Astrocyte (in vitro differentiated cells and primary cell): Measurements from ENCODE around the gene HOGA1.

Experiments
- EZH2 ChIP-seq: IDR thresholded peaks from 2 replicates; pipeline ENCODE4 v1.6.1; 2012; ENCODE audit warnings: mild to moderate bottlenecking, low read length, inconsistent platforms; ENCODE audit not compliant: insufficient read depth
- TF ChIP-seq, protein P1 (sequence below): IDR thresholded peaks from 2 replicates; pipeline ENCODE4 v1.5.1; 2011; ENCODE audit warnings: low read depth, mild to moderate bottlenecking, inconsistent platforms, low read length, moderate library complexity; ENCODE audit not compliant: insufficient read depth

DNA sequence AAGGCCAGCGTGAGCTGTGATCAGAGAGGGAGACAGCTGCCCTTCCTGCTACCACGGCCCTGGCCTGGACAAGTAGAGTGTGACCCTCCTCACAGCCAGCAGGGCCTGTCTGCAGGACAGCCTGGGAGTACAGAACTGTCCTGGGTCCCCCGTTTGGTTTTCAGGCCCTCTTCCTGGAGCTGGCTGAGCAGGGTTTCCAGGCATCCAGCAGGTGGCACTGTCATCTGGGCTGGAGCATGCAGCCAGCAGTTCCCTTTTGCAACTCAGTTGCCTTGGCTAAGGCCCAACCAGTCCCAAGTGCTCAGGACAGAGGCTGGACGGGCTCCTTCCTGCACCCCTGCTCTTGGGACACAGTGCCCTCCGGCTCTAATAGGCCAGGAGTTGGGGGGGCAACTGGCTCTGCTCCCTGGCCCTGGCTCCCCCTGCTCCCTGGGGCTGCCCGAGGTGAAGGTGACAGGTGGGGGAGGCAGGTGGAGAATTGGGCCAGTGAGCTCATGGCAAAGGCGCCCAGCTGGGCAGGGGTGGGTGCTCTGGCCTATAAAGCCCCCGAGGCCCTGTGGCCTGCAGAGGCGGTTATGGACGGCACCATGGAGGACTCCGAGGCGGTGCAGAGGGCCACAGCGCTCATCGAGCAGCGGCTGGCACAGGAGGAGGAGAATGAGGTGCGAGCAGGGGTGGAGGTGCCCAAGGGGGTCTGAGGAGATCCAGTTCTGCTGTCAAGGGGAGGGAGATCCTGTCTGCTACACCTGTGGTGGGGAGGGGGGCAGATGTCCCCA lies 11.8 kb upstream of the HOGA1 start, which contains the start of gene ANKRD2:
- TF ChIP-seq, protein P1, sequence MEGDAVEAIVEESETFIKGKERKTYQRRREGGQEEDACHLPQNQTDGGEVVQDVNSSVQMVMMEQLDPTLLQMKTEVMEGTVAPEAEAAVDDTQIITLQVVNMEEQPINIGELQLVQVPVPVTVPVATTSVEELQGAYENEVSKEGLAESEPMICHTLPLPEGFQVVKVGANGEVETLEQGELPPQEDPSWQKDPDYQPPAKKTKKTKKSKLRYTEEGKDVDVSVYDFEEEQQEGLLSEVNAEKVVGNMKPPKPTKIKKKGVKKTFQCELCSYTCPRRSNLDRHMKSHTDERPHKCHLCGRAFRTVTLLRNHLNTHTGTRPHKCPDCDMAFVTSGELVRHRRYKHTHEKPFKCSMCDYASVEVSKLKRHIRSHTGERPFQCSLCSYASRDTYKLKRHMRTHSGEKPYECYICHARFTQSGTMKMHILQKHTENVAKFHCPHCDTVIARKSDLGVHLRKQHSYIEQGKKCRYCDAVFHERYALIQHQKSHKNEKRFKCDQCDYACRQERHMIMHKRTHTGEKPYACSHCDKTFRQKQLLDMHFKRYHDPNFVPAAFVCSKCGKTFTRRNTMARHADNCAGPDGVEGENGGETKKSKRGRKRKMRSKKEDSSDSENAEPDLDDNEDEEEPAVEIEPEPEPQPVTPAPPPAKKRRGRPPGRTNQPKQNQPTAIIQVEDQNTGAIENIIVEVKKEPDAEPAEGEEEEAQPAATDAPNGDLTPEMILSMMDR = peak; percentile 86
- no peak for TF ChIP-seq EZH2
